ENCODE results near the gene ZNF524. TPM values are rescaled to one million over a fixed set of nuclear protein-coding genes. Genes with fewer than 3 reads are reported as not detected.

The ZNF524 gene
- total RNA-seq, 4 donors from 2014 or later, result 30.3 to 45.2 (median 44.4) TPM

DNA sequence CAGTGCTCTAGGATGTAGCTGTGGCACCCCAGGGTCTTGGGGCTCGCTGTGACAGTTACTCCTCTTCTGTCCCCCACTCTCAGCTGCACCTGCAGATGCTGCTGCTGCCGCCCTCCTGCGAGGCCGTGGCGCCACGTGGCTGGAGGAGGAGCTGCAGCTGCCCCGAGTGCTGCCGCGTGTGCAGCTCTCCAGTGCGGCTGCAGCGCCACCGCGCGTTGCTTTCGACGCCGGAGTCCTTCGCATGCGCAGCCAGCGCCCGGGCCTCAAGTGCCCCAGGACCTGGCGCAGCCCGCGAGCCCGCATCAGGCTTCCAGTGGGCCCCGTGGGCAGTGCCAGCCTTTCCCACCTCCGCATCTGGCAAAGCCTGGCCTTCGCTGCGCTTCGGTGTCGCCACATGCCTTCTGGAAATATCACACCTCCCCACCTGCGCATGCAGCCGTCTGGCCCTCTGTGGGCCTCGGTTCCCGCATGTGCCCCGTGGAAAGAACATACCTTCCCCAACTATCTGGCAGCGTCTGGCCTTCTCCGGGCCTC is 40.0 kb downstream of the ZNF524 start:
- Histone ChIP-seq H3K36me3 (peaks cover 0 to 12% (median 0%) of the 10 kb centered on the region in 3 donors), H3K4me3 (peak overlapping the region; percentile 85 to 92 (median 88)), H3K9me3 (no peaks in the 10 kb centered on the region), H3K27me3 (no peaks in the 10 kb centered on the region), H3K4me1 (peaks cover 9 to 75% (median 28%) of the 10 kb centered on the region in 4 donors), H3K27ac (peak overlapping the region; percentile 84 to 97 (median 88))
- TF ChIP-seq, protein P1, sequence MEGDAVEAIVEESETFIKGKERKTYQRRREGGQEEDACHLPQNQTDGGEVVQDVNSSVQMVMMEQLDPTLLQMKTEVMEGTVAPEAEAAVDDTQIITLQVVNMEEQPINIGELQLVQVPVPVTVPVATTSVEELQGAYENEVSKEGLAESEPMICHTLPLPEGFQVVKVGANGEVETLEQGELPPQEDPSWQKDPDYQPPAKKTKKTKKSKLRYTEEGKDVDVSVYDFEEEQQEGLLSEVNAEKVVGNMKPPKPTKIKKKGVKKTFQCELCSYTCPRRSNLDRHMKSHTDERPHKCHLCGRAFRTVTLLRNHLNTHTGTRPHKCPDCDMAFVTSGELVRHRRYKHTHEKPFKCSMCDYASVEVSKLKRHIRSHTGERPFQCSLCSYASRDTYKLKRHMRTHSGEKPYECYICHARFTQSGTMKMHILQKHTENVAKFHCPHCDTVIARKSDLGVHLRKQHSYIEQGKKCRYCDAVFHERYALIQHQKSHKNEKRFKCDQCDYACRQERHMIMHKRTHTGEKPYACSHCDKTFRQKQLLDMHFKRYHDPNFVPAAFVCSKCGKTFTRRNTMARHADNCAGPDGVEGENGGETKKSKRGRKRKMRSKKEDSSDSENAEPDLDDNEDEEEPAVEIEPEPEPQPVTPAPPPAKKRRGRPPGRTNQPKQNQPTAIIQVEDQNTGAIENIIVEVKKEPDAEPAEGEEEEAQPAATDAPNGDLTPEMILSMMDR (IDR thresholded peaks at IDR 0.05), result peak in 5 of 6 experiments; percentile 43 to 57 (median 50)
- TF ChIP-seq POLR2A (IDR thresholded peaks at IDR 0.05), result peak in 1 of 2 donors; percentile 19
- DNase-seq, result peak; percentile 76 to 89 (median 77)

DNA sequence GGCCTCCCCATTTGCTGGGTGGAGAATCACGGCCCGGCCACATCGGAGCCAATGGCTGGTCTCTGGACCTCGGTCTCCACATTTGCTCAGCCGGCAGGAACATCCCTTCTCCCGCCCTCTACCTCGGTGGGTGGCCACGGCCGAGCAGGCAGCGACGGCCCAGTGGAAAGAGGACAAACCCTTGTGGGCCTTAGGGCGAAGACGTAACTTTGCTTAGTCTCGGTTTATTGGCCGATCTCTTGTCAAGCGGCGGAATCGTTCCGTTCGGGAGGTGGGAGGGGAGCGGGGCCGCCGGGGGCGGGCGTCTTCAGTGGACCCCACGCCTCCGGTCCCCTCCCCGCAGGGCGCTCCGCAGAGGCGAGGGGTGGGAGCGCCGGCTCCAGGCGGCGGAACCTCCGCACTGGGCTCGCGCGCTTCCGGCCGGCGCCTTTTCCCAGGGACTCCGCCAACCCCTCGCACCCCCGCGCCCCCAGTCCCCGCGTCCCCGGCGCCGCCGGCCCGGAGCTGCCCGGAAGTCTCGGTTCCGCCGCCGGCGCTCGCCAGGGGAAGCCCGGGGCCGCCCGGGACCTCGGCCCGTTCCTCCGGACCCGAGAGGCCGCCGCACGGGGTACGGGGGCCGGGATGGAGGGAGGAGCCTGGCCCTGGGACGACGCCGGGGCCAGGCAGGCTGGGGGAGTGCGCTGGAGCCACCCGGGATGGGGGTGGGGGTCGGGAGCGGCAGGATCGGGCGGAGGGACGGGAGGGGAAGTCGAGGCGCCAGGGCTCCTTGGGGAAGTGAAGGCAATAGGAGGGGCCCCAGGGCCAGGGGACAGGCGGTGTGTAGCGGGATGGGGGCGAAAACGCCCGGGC is 40.7 kb downstream of the ZNF524 start, which contains the start of gene ZNF580:
Gene ZNF580, plus strand, starts transcription at position 426 of the 849 bp plus-strand sequence. CDS start 1,507 bp downstream, outside the sequence.
- no peaks in the 10 kb centered on the region for H3K9me3 ChIP-seq
- peaks cover 5 to 72% (median 26%) of the 10 kb centered on the region in 4 donors for H3K4me1 ChIP-seq
- DNase-seq, result peak; percentile 47 to 77 (median 76)
- H3K27ac ChIP-seq, result peak within 1 kb of the TSS; percentile 84 to 97 (median 88)
- peak within 1 kb of the TSS; percentile 85 to 92 (median 88) for H3K4me3 ChIP-seq
- peaks cover 0 to 16% (median 0%) of the 10 kb centered on the region in 3 donors for H3K36me3 ChIP-seq
- H3K27me3 ChIP-seq, result no peaks in the 10 kb centered on the region
- TF ChIP-seq POLR2A (IDR thresholded peaks at IDR 0.05), result peak in 1 of 2 donors; percentile 23
- TF ChIP-seq, protein P1 (IDR thresholded peaks at IDR 0.05), result no peak

DNA sequence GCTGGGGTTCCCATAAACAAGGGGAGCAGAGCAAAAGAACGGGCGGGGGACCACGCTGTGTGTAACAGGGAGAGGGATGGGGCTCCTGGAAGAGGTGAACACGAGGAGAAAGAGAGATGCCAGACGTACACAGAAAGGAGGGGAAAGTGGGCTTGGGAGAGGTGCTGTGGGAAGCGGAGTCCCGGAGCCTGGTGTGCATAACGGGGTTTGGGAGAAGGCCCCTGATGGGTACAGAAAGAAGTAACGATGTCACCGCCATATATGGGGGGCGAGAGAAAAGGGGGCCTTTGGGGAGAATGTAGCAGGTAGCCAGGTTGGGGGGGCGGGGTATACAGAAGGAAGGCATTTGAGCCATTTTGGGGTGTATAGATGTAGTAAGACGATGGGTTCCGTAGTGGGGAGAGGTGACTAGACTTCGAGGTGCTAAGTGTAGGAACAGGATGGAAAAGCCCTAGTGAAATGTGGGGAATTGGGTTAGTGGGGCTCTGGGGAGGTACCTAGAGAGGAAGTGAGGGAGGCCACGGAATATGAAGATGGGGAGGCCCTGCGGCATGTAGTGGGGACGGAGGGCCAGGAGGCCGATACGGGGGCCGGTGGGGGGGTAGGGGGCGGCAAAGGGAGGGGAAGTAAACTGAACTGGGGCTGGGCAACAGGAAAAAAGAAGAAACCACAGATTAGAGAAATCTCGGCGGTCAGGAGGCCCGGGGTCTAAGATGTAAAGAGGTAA is 41.5 kb downstream of the ZNF524 start:
- peaks cover 3 to 64% (median 19%) of the 10 kb centered on the region in 4 donors for H3K4me1 ChIP-seq
- DNase-seq, result peak in 1 of 3 donors; percentile 52
- no peaks in the 10 kb centered on the region for H3K9me3 ChIP-seq
- peak overlapping the region; percentile 85 to 92 (median 88) for H3K4me3 ChIP-seq
- no peaks in the 10 kb centered on the region for H3K27me3 ChIP-seq
- no peak for TF ChIP-seq POLR2A (IDR thresholded peaks at IDR 0.05)
- TF ChIP-seq, protein P1 (IDR thresholded peaks at IDR 0.05), result no peak
- H3K36me3 ChIP-seq, result peaks cover 0 to 16% (median 0%) of the 10 kb centered on the region in 3 donors
- peak overlapping the region; percentile 84 to 97 (median 88) for H3K27ac ChIP-seq

DNA sequence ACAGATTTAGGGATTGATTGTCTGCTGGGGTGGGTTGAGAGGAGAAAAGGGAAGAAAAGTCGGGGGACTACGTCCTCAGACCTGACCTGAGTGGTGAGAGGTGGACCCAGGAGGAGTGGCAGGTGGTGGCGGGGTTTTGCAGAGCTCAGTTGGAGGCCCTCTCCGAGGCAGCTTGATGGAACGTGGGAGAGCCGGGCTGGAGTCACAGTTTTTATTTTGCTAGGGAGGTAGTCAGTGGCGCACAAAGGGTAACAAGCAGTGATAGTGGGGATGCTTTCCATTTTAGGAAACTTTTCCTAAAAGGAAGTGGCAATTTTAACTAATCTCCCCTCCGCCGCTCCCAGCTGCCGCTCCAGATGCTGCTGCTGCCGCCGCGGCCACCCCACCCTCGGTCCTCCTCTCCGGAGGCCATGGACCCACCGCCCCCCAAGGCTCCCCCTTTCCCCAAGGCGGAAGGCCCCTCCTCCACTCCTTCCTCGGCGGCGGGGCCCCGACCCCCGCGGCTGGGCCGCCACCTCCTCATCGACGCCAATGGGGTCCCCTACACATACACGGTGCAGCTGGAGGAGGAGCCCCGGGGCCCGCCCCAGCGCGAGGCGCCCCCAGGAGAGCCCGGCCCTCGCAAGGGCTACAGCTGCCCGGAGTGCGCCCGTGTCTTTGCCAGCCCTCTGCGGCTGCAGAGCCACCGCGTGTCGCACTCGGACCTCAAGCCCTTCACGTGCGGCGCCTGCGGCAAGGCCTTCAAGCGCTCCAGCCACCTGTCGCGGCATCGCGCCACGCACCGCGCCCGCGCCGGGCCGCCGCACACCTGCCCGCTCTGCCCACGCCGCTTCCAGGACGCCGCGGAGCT is 42.3 kb downstream of the ZNF524 start:
- DNase-seq, result peak in 2 of 3 donors; percentile 45 to 59
- H3K4me1 ChIP-seq, result peaks cover 3 to 63% (median 18%) of the 10 kb centered on the region in 4 donors
- H3K36me3 ChIP-seq, result peaks cover 0 to 16% (median 0%) of the 10 kb centered on the region in 3 donors
- peak overlapping the region; percentile 84 to 97 (median 88) for H3K27ac ChIP-seq
- TF ChIP-seq, protein P1 (IDR thresholded peaks at IDR 0.05), result no peak
- TF ChIP-seq POLR2A (IDR thresholded peaks at IDR 0.05), result peak in 1 of 2 donors; percentile 19
- peak overlapping the region; percentile 85 to 92 (median 88) for H3K4me3 ChIP-seq
- no peaks in the 10 kb centered on the region for H3K27me3 ChIP-seq
- no peaks in the 10 kb centered on the region for H3K9me3 ChIP-seq
